ENCODE measurements around the gene GNPNAT1. TPM values are rescaled to one million over a fixed set of nuclear protein-coding genes. Genes with fewer than 3 reads are reported as not detected.
A peak's percentile ranks its signal among the peaks of the same experiment; 100 is the strongest.
"Not testable (repeated sequence)": the region's sequence is repeated elsewhere in the genome, so short reads cannot be mapped to it uniquely, and the experiment has no call there.

The GNPNAT1 gene
- total RNA-seq, 1 donor from 2014 or later = 39.9 TPM

- peak within 1 kb of the TSS; percentile 85 to 93 for H3K27ac ChIP-seq
Measured at GRCh38 chr14:52729925-52730708, 61.3 kb downstream of the GNPNAT1 start, which contains the start of gene STYX. STYX (plus strand) TSS chr14:52730166; CDS start chr14:52730475, 309 bp downstream.

DNA sequence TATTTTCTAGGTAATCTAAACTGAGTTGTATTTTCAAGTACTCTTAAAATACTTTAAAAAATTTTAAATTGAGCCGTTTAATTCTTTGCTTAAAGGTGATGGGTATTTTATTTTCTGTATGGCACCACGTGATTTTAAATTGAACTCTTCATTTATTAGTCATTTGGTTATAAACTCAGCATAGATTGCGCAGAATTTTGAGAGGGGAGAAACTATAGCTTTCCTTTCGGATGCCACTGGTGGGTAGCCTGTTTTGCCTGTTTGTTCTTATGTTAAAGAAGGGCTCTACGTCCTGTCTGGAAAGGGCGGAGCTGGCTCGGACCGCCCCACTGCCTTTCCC, 61.9 kb downstream of the GNPNAT1 start:
- Histone ChIP-seq H3K9me3 (no peaks in the 10 kb centered on the region), H3K36me3 (peaks cover 0 to 25% of the 10 kb centered on the region in 2 donors), H3K4me1 (peaks cover 0 to 4% of the 10 kb centered on the region in 2 donors), H3K27me3 (no peaks in the 10 kb centered on the region), H3K4me3 (peak overlapping the region; percentile 88 to 99), H3K27ac (peak overlapping the region; percentile 85 to 93)
- no peak for DNase-seq (ENCODE audit: low spot score in 2 of 2)
- no peak for TF ChIP-seq CTCF (IDR thresholded peaks at IDR 0.05)
- intact Hi-C loops (cut with DNase I) = no loop called here

More at GRCh38 chr14:52729925-52730708, 61.3 kb downstream of the GNPNAT1 start, which contains the start of gene STYX:
- peaks cover 0 to 20% of the 10 kb centered on the region in 2 donors for H3K36me3 ChIP-seq
- H3K9me3 ChIP-seq = no peaks in the 10 kb centered on the region
- H3K4me3 ChIP-seq = peak within 1 kb of the TSS; percentile 88 to 99
- peaks cover 0 to 4% of the 10 kb centered on the region in 2 donors for H3K4me1 ChIP-seq
- no peaks in the 10 kb centered on the region for H3K27me3 ChIP-seq
- DNase-seq (ENCODE audit: low spot score in 2 of 2) = peak; percentile 98 to 99
- intact Hi-C loops (cut with DNase I) = loop anchor here (1.0 to 5.0 kb wide), 5 partner anchors 23 to 232 kb away; partner anchors contain the start of genes ERO1A, GNPNAT1, GPR137C and PSMC6
- peak in 1 of 3 experiments; percentile 19 for TF ChIP-seq CTCF (IDR thresholded peaks at IDR 0.05)

GRCh38 chr14:52729035-52729434, 62.4 kb downstream of the GNPNAT1 start:
- intact Hi-C loops (cut with DNase I); H3K9me3 ChIP-seq; H3K4me1 ChIP-seq; H3K27me3 ChIP-seq; DNase-seq (ENCODE audit: low spot score in 2 of 2); H3K4me3 ChIP-seq: not testable (repeated sequence)
- H3K27ac ChIP-seq = peak overlapping the region; percentile 85 to 93
- peaks cover 0 to 31% of the 10 kb centered on the region in 2 donors for H3K36me3 ChIP-seq

DNA sequence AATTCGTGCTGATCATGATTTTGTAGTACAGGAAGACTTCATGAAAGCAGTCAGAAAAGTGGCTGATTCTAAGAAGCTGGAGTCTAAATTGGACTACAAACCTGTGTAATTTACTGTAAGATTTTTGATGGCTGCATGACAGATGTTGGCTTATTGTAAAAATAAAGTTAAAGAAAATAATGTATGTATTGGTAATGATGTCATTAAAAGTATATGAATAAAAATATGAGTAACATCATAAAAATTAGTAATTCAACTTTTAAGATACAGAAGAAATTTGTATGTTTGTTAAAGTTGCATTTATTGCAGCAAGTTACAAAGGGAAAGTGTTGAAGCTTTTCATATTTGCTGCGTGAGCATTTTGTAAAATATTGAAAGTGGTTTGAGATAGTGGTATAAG, 63.9 kb downstream of the GNPNAT1 start:
- H3K4me1 ChIP-seq; H3K27ac ChIP-seq; H3K27me3 ChIP-seq; H3K9me3 ChIP-seq; intact Hi-C loops (cut with DNase I); H3K4me3 ChIP-seq; DNase-seq (ENCODE audit: low spot score in 2 of 2): not testable (repeated sequence)
- H3K36me3 ChIP-seq = peaks cover 6 to 46% of the 10 kb centered on the region in 2 donors

Other genes with a start within 250 kb of the GNPNAT1 start
- 1.8 TPM for gene TXNDC16, start 239.1 kb downstream of the GNPNAT1 start, total RNA-seq
- gene GPR137C, start 238.8 kb downstream of the GNPNAT1 start, total RNA-seq = not detected
- gene ERO1A, start 96.0 kb downstream of the GNPNAT1 start, total RNA-seq = 25.9 TPM
- gene PSMC6, start 84.4 kb downstream of the GNPNAT1 start, total RNA-seq = 19.3 TPM
- 5.2 TPM for gene STYX, start 61.4 kb downstream of the GNPNAT1 start, total RNA-seq
- gene FERMT2, start 159.4 kb upstream of the GNPNAT1 start, total RNA-seq = 101 TPM

Data from ascending aorta (tissue), 2 donors.